Aorta (tissue), 5 donors: ENCODE results near the gene PRKAG1. TPM values are rescaled to one million over a fixed set of nuclear protein-coding genes. Genes with fewer than 3 reads are reported as not detected.
"Not testable (repeated sequence)": the region's sequence is repeated elsewhere in the genome, so short reads cannot be mapped to it uniquely, and the experiment has no call there.

Experiments used
- ATAC-seq: fragments of 200-7000 bp; cut with Tn5 transposase; one replicate; pipeline ENCODE4 v1.9.1; 2022; ENCODE audit warnings: moderate library complexity; ENCODE audit not compliant: low FRiP score
- DNase-seq, 2 donors: peaks; one replicate each; pipeline ENCODE4 v3.0.0-alpha.2; 2020
- H3K27ac ChIP-seq, 2 donors: one replicate each; pipeline ENCODE4 v1.5.1; 2013; ENCODE audit warnings: low read length in 2 of 2, mild to moderate bottlenecking in 2 of 2, moderate library complexity in 2 of 2, control low read depth in 1 of 2, inconsistent platforms in 1 of 2, low read depth in 1 of 2
- H3K27me3 ChIP-seq, 2 donors: one replicate each; pipeline ENCODE4 v1.6.1; 2013; ENCODE audit warnings: control low read depth in 1 of 2, low read length in 1 of 2, mild to moderate bottlenecking in 1 of 2, moderate library complexity in 1 of 2; ENCODE audit not compliant: insufficient read depth in 2 of 2, control insufficient read depth in 1 of 2
- H3K36me3 ChIP-seq, 2 donors: one replicate each; pipeline ENCODE4 v1.6.1; 2013; ENCODE audit warnings: control low read depth in 1 of 2, low read length in 1 of 2, mild to moderate bottlenecking in 1 of 2; ENCODE audit not compliant: insufficient read depth in 2 of 2, control insufficient read depth in 1 of 2
- H3K4me1 ChIP-seq, 2 donors: one replicate each; pipeline ENCODE4 v1.6.1; 2013; ENCODE audit warnings: low read length in 2 of 2, control low read depth in 1 of 2, mild to moderate bottlenecking in 1 of 2, moderate library complexity in 1 of 2; ENCODE audit not compliant: insufficient read depth in 2 of 2, control insufficient read depth in 1 of 2
- H3K4me3 ChIP-seq, 2 donors: one replicate each; pipeline ENCODE4 v1.5.1; 2013; ENCODE audit warnings: low read length in 2 of 2, control low read depth in 1 of 2, mild to moderate bottlenecking in 1 of 2
- H3K9me3 ChIP-seq: one replicate; pipeline ENCODE4 v1.6.1; 2013; ENCODE audit warnings: mild to moderate bottlenecking, low read length; ENCODE audit not compliant: control insufficient read depth
- WGBS, 2 donors: extraction: QIAGEN DNeasy Blood & Tissue Kit; methylation state at CpG; one replicate each; pipeline ENCODE4 v1.1.7; 2013; 5-methylcytosine and 5-hydroxymethylcytosine counted together
- intact Hi-C, 2 donors: fragments of 100-400 bp; cut with DNase I; formaldehyde crosslinking; loops; one replicate each; pipeline versions ENCODE4 v1.14.2 to v1.15.0; 2022
- long read RNA-seq, 2 donors: library from polyadenylated mRNA; unstranded; transcript quantifications; one replicate each; pipeline ENCODE4 v2.0.0, GENCODE V29; 2020 to 2021
- polyA plus RNA-seq, 2 donors: library from polyadenylated mRNA; stranded (reverse); fragments of 200-250 nt; gene quantifications; one replicate each; pipeline ENCODE4 v1.2.3, GENCODE V29; 2013
- total RNA-seq, 2 donors: library from RNA; stranded (reverse); fragmentation: NEBNext Ultra II Directional; extraction: Animal tissue kit (Norgen Biotek cat#: 25700); gene quantifications; one replicate each; pipeline ENCODE4 v1.2.1, GENCODE V29; 2021
- donor health status: healthy with polysubstance abuse.
- donor health status: Bipolar disorder and iron deficiency.
- donor health status: DM: no; HTN: no; CAD: no.
- donor health status: DM: no; HTN: no; CAD: no.
- donor health status: DM: yes; HTN: yes; CAD: no.

Gene PRKAG1
- 10 to 100 TPM; 44.8 to 50.6 TPM for total RNA-seq
- 10 to 100 TPM; 48.0 to 57.1 TPM for polyA plus RNA-seq
- long read RNA-seq, donor 1, transcript PRKAG1-205 (11 exons, 1,531 nt): minor isoform, 13 of 127 reads
- long read RNA-seq, donor 1, transcript PRKAG1-206 (12 exons, 1,699 nt): major isoform, 87 of 127 reads
- long read RNA-seq, donor 1, partial matches to known transcripts: 1 of 127 reads
- long read RNA-seq, donor 1, other reads (novel, unspliced or antisense): 21 of 127 reads
- long read RNA-seq, donor 2, transcript PRKAG1-206 (12 exons, 1,699 nt): major isoform, 12 of 17 reads
- long read RNA-seq, donor 2, partial matches to known transcripts: 1 of 17 reads
- long read RNA-seq, donor 2, other reads (novel, unspliced or antisense): 4 of 17 reads

- Histone ChIP-seq H3K9me3 (no peaks in the 10 kb centered on the region), H3K27ac (peak within 1 kb of the TSS; percentile 28 to 79), H3K4me1 (no peaks in the 10 kb centered on the region), H3K36me3 (peaks cover 0 to 7% of the 10 kb centered on the region in 2 donors), H3K27me3 (no peaks in the 10 kb centered on the region), H3K4me3 (peak within 1 kb of the TSS; percentile 66 to 78)
- intact Hi-C loops: no loop called here
- peak; percentile 98 to 99 for DNase-seq
- ATAC-seq: peak; percentile 96
- WGBS, 2 donors: 0 to 1% methylated on average over 59 of the region's 59 CpGs
Observed at GRCh38 chr12:49018261-49019119, at the start of gene PRKAG1. Gene PRKAG1 (minus strand): TSS chr12:49018776. CDS start chr12:49018740, 36 bp downstream.

- no peak for DNase-seq
- Histone ChIP-seq H3K4me3 (no peak overlapping the region), H3K9me3 (no peaks in the 10 kb centered on the region), H3K4me1 (peaks cover 0 to 3% of the 10 kb centered on the region in 2 donors), H3K27ac (no peak overlapping the region), H3K27me3 (no peaks in the 10 kb centered on the region), H3K36me3 (no peaks in the 10 kb centered on the region)
- no peak for ATAC-seq
- 57 to 58% methylated on average over 4 of the region's 4 CpGs for WGBS, 2 donors
- intact Hi-C loops: no loop called here
Observed at GRCh38 chr12:49066120-49066519, 47.5 kb upstream of the PRKAG1 start.

GRCh38 chr12:49064767-49065152 is 46.2 kb upstream of the PRKAG1 start:
- H3K27me3 ChIP-seq: no peaks in the 10 kb centered on the region
- no peaks in the 10 kb centered on the region for H3K4me1 ChIP-seq
- no peaks in the 10 kb centered on the region for H3K9me3 ChIP-seq
- H3K4me3 ChIP-seq: no peak overlapping the region
- WGBS, 2 donors: 89 to 92% methylated on average over 5 of the region's 5 CpGs
- H3K36me3 ChIP-seq: no peaks in the 10 kb centered on the region
- no peak overlapping the region for H3K27ac ChIP-seq
- intact Hi-C loops: loop anchor here in 1 of 2 donors (5.0 kb wide), 2 partner anchors 68 to 173 kb away; partner anchors contain the start of gene TUBA1B
- ATAC-seq: no peak
- DNase-seq: no peak

GRCh38 chr12:49061916-49062315 is 43.3 kb upstream of the PRKAG1 start:
- H3K27ac ChIP-seq, H3K4me1 ChIP-seq, ATAC-seq, H3K27me3 ChIP-seq, H3K36me3 ChIP-seq, H3K9me3 ChIP-seq, DNase-seq, H3K4me3 ChIP-seq: not testable (repeated sequence)
- intact Hi-C loops: loop anchor here in 1 of 2 donors (5.0 kb wide), 2 partner anchors 70 to 175 kb away; partner anchors contain the start of gene TUBA1B
- WGBS, 2 donors: 89 to 91% methylated on average over 17 of the region's 17 CpGs

GRCh38 chr12:49061157-49061650 is 42.6 kb upstream of the PRKAG1 start:
- H3K4me1 ChIP-seq: no peaks in the 10 kb centered on the region
- H3K27me3 ChIP-seq: no peaks in the 10 kb centered on the region
- H3K36me3 ChIP-seq: no peaks in the 10 kb centered on the region
- H3K4me3 ChIP-seq: peak overlapping the region; percentile 22 to 92
- H3K9me3 ChIP-seq: no peaks in the 10 kb centered on the region
- peak overlapping the region in 1 of 2 donors; percentile 9 for H3K27ac ChIP-seq
- intact Hi-C loops: loop anchor here in 1 of 2 donors (5.0 kb wide), 2 partner anchors 71 to 176 kb away; partner anchors contain the start of gene TUBA1B
- no peak for DNase-seq
- ATAC-seq: peak; percentile 1
- WGBS, 2 donors: 5% methylated on average over 16 of the region's 16 CpGs

- intact Hi-C loops: loop anchor here in 1 of 2 donors (5.0 kb wide), 2 partner anchors 72 to 177 kb away; partner anchors contain the start of gene TUBA1B
- WGBS, 2 donors: 0 to 1% methylated on average over 58 to 74 of the region's 74 CpGs
- peak within 1 kb of the TSS; percentile 84 to 86 for H3K27ac ChIP-seq
- DNase-seq: peak; percentile 96 to 97
- no peaks in the 10 kb centered on the region for H3K4me1 ChIP-seq
- no peaks in the 10 kb centered on the region for H3K27me3 ChIP-seq
- peak; percentile 95 for ATAC-seq
- H3K9me3 ChIP-seq: no peaks in the 10 kb centered on the region
- no peaks in the 10 kb centered on the region for H3K36me3 ChIP-seq
- H3K4me3 ChIP-seq: peak within 1 kb of the TSS; percentile 88 to 92
Observed at GRCh38 chr12:49060237-49061156, 41.9 kb upstream of the PRKAG1 start, which contains the start of gene KMT2D. Gene KMT2D (minus strand): TSS chr12:49060794. CDS start chr12:49055324, 5,470 bp downstream.

- WGBS, 2 donors: 0 to 1% methylated on average over 53 to 70 of the region's 70 CpGs
- intact Hi-C loops: loop anchor here in 1 of 2 donors (5.0 kb wide), 2 partner anchors 73 to 178 kb away; partner anchors contain the start of gene TUBA1B
- Histone ChIP-seq H3K27me3 (no peaks in the 10 kb centered on the region), H3K4me1 (no peaks in the 10 kb centered on the region), H3K27ac (no peak overlapping the region), H3K4me3 (peak overlapping the region; percentile 88 to 92), H3K9me3 (no peaks in the 10 kb centered on the region), H3K36me3 (no peaks in the 10 kb centered on the region)
- no peak for ATAC-seq
- DNase-seq: no peak
Observed at GRCh38 chr12:49059299-49060171, 41.0 kb upstream of the PRKAG1 start.
